Myometrial cell (primary cell): Measurements from ENCODE around the gene SRD5A3. TPM values are rescaled to one million over a fixed set of nuclear protein-coding genes. Genes with fewer than 3 reads are reported as not detected.

ENCODE experiments used
- total RNA-seq: library from RNA; depleted of rRNA; stranded (reverse); fragments of >200 nt; gene quantifications from 2 replicates; pipeline ENCODE4 v1.2.3, GENCODE V29; 2015

The SRD5A3 gene
- total RNA-seq: 6.2 and 6.9 TPM in 2 replicates

DNA sequence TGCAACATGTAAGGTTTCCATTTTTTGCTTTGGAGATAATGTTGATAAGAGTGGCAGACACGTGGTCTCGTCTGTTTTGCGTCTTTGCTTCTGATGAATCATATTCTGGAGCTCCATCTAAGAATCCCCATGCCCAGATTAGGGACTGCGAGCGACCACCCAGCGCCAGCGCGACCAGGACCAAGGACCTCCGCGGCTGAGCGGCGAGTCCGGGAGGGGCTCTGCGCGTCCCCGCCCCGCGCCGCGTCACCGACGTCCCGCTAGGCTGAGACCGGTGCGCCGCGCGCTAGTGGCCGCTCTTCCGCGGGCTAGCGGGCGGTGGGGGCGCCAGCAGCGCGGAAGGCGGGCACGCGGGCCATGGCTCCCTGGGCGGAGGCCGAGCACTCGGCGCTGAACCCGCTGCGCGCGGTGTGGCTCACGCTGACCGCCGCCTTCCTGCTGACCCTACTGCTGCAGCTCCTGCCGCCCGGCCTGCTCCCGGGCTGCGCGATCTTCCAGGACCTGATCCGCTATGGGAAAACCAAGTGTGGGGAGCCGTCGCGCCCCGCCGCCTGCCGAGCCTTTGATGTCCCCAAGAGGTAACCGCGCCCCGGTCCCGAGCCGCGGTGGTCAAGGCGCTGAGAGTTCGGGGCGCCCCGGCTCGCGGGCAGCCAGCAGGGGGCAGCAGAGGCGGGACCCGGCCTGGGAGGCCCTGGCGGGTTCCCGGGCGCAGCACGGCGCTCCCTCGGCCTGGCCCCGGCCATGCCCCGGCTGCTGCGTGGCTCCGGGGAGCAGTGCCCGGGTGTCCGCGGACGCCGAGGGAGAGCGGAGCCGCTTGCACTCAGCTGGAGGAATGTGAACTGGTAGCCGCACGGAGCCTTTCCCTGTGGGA, at the start of gene SRD5A3:
Gene SRD5A3, plus strand, starts transcription at position 263 of the 871 bp plus-strand sequence. Its CDS starts 95 bp downstream, at position 358.

DNA sequence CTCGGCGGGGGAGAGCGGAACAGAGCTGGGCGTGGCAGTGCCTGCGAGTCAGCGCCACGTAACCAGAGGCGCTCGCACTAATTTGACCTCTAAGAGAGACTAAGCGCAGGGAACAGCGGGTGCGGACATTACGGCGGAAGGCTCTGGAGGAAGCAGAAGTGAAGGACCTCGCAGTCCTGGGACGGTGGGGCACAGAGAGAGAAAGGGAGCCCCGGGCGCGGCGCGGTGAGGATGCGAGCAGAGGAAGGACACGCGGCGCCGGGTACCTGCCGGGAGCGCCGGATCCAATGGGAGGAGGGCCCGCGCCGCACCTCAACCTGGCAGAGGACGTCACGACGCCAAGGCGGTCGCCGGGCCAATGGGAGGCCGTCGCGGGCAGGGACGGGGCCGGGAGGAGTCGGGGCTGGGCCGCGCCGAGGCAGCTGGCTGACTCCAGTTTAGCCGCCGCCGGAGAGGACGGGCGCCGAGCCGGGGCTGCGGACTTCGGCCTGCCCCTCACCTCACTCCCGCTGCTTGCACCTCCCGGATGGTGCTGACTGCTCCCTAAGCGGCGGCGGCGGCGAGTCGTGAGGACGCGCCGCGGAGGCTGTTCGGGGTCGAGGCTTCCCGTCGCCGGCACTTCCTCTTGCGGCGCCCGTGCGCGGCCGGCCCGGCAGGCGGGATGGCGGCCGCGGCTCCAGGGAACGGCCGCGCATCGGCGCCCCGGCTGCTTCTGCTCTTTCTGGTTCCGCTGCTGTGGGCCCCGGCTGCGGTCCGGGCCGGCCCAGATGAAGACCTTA, 49.7 kb downstream of the SRD5A3 start, which contains the start of gene TMEM165:
Gene TMEM165, plus strand, starts transcription at position 429 of the 779 bp plus-strand sequence. Its CDS starts 233 bp downstream, at position 662.

Other genes with a start within 250 kb of the SRD5A3 start
- gene KDR, start 220.6 kb upstream of the SRD5A3 start, total RNA-seq: 0.86 and 1.6 TPM in 2 replicates
- 127 and 164 TPM in 2 replicates for gene TMEM165, start 49.7 kb downstream of the SRD5A3 start, total RNA-seq
- gene CLOCK, start 200.7 kb downstream of the SRD5A3 start, total RNA-seq: 16.4 and 29.8 TPM in 2 replicates
- gene PDCL2, start 246.0 kb downstream of the SRD5A3 start, total RNA-seq: not detected in 2 replicates